HG02798 (cell line): ENCODE results near the gene ARAF.
"Not testable (repeated sequence)": the region's sequence is repeated elsewhere in the genome, so short reads cannot be mapped to it uniquely, and the experiment has no call there.

Source experiments
- ATAC-seq: cut with Tn5 transposase; IDR thresholded peaks from one replicate; pipeline ENCODE4 v1.9.1; 2021; ENCODE audit warnings: mild to moderate bottlenecking; ENCODE audit not compliant: unreplicated experiment, poor library complexity

The ARAF gene

DNA sequence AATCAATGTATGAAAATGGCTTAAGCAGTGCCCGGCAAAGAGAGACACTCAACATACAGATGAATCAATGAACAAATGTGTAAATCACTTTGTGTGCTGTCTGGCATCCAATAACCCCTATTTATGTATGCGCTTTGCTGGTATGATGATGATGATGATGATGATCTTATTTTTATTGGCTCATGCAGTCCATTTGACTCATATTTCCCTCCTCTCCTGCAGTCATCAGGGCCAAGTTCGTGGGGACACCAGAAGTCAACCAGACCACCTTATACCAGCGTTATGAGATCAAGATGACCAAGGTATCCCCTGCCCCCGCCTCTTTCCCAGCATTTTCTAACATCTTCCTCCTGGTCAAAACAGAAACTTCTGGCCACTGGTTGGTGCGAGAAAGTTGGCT is 23.7 kb downstream of the ARAF start:
- no peak for ATAC-seq

DNA sequence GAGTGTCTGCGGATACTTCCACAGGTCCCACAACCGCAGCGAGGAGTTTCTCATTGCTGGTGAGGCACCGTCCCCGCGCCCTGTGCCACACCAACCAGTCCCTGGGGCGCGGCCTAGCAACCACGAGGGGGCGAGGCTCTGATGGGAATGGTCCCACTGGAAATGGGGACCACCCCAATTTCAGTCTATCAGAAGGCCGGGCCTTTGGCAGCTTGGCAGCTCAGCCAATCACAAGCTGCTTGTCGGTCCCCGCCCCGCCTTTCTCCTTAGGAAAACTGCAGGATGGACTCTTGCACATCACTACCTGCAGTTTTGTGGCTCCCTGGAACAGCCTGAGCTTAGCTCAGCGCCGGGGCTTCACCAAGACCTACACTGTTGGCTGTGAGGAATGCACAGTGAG is 24.3 kb downstream of the ARAF start:
- no peak for ATAC-seq

DNA sequence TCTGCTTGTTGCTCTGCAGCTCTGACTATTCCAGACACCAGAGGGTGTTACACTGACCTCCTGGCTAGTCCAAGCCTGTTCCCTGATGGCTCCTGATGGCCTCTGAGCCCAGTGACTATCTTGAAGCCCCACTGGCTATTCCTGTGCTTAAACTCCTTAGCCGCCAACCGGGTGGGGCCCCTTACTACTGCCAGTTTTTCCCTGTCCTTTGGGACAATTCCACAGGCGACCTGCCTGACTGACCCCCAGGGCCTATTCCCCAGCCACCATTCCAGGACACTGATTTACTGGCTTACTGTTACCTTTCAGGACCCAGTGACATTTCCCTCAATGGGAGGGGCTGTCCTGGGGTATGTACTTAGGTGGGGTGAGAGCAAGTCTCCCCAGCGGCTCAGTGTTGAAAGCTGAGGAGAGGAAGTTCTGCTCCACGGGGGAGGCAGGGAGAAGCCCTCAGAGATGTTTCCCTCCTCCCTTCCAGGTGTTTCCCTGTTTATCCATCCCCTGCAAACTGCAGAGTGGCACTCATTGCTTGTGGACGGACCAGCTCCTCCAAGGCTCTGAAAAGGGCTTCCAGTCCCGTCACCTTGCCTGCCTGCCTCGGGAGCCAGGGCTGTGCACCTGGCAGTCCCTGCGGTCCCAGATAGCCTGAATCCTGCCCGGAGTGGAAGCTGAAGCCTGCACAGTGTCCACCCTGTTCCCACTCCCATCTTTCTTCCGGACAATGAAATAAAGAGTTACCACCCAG is 25.2 kb downstream of the ARAF start:
- ATAC-seq: no peak

DNA sequence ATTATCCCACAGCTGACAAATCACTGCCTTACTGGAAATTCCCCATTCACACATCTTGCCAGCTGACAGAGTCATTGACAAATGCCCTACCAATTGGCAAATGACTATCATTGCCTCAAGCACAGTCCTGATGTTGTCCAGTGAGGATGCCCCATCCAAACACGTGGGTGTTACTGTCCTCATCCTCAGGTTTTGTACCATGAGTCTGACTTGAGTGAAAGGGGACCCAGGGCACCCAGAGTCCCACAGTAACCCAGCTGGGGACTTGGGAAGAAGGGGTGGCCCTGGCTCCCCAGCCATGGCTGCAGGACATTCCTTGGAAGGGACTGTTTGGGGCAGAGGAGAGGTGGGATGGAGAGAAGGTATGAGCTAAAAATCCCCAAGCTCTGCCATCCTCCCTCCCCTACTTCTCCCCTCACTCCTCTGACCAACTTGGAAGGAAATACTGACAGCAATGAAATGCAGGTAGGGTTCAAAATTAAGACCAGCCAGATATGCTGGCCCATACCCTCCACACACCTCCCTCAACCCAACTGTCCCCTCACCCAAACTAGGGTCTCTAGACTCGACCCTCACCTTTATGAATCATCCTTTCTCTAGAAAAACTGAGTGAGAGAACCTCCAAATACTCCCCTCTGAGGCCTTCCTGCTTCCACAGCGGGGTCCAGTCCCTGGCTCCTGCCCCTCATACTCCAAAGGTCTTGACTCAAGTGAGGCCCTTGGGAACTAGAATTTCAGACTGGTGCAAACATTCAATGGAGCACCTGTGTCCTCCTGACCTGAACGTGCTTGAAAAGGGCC is 26.3 kb downstream of the ARAF start:
- ATAC-seq: no peak

DNA sequence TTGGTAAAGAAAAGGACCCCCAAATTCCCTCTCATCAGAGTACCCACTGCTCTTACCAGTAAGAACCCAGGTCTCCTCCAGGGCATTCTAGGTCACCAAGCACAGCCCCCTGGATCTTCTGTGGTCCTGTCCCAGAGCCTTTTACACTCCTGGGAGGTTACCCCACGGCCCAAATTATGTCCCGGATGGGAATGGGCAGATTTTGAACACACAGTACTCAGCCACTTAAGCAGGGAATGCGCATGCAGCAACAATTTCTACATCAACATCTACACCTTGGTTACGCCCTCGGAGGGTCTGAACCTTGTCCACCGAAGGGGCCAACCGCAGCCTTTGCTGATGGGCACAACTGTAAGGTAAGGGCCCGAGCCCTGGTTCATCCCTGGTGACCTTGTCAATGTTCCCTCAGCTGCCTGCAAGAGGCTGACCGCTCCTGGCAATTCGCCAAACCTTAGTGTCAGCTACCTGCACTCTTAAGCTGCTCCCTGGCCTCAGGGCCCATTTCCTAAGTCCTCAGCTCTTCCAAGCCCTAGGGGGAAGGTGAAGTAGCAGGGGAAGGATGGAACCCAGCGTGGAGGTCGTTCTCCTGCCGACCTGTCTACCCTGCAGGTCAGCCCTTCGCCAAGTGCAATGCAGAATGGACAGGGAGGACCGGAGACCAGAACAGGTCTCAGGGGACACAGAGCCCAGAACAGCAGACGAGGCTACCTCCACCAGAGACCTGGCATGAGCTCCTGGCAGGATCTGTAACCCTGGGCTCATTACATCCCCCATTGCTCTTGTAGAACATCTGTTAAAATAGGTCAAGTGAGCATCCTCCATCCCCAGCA is 27.1 kb downstream of the ARAF start:
- no peak for ATAC-seq

DNA sequence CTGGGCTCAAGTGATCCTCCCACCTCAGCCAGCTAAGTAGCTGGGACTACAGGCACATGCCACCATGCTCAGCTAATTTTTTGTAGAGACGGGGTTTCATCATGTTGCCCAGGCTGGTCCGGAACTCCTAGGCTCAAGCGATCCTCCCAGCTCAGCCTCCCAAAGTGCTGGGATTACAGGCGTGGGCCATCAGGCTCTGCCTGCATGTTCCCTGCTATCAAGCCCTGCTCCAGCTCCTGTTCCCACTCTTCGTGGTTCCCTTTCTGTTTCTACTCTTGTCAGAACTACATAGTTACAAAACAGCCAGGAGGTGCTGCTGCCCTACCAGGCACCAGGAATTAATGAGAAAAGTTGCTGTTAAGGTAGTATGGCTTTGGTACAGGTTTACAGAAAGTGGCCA is 30.0 kb downstream of the ARAF start:
- ATAC-seq: no peak

DNA sequence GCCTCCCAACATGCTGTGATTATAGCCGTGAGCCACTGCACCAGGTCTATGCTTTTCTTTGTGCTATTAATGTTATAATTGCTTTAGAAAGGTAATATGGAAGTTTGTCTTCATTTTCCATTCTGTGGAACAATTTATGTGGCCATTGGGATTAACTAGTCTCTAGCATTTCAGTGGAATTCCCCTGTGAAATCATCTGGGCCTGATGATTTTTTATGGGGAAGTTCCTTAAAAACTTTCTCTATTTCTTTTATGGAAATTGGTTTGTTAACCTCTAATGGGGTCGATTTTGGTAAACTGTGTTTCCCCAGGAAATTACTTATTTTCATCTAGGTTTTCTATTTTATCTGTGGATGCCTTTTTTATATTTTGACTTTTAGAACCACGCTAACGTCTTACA is 32.5 kb downstream of the ARAF start:
- no peak for ATAC-seq

DNA sequence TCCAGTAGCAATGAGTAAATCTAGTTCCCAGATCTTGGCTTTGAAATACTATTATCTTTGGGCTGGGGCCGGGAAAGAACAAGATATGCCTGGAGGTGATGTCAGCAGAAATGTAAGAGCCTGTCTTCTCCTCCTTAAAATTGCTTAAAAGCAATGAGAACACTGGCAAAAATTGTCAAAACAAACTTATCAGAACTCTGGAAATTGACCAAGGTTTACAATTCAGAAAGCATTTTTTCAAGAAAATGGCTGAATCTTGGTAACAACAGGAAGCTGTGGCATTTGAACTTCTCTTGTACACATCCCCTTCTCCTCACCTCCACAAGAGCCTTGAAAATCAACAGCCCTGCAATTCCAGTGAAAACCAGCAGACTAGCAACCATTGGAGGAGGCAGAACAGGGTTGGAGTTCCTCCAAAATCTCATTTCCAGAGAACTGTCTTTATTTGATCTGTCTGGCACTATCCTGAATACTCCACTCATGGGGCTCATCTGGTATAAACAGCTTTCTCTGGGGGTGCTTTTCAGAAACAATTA is 34.8 kb downstream of the ARAF start:
- no peak for ATAC-seq

DNA sequence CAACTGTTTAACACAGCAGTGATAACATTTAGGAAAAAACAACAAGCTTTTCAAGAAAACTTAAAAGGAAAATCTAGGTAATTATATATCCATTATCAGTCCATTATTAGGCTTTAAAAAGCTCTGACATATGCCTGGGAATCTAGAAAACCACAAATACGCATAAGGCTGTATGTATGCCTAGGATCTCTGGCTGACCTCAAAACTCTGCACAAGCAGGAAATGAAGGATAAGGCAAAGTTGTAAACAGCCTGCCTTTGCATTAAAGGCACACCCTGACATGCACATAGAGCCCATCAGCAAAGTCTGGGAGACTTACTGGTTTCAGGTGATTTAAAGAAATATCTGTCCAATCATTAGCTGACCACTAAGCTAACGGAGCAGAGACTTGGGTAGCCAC is 35.3 kb downstream of the ARAF start:
- ATAC-seq: no peak

DNA sequence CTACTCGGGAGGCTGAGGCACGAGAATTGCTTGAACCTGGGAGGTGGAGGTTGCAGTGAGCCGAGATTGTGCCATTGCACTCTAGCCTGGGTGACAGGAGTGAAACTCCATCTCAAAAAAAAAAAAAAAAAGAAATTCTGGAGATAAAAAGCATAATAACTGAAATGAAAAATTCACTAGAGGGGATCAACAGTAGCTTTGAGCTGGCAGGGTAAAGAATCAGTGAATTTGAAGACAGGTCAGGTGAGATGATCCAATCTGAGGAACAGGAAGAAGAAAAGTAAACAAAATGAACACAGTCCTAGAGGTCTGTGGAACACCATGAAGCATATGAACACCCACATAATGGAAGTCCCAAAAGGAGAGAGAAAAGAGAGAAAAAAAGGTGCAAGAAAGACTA is 36.2 kb downstream of the ARAF start:
- no peak for ATAC-seq

DNA sequence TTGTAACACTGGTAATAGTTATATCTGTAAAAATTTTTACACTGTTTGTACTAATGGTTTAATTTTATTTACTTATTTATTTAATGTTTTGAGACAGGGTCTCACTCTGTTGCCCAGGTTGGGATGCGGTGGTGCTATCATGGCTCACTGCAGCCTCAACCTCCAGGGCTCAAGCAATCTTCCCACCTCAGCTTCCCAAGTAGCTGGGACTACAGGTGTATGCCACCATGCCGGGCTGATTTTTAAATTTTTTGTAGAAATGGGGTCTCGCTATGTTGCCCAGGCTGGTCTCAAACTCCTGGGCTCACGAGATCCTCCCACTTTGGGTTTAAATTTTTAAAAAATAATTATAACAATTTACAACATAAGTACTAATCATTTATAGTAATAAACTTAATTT is 42.1 kb downstream of the ARAF start:
- not testable (repeated sequence) for ATAC-seq

DNA sequence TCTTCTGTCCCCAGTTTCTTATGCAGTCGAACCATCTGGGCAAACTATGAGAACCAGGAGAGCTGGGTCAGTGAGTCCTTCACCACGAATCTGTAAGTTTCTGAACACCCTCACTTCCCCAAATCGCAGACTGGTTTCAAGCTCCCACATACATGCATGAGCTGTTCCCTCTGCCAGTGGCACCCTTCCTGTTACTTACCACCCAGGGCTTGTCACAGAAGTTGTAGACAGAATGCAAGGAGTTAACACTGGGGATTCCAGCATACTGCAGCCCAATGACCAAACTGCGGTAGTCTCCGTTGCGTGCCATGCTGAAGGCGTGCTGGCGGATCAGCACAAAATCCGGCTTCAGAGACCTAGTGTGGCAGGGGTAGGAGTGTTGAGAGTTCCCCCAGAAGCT is 44.0 kb downstream of the ARAF start:
- ATAC-seq: no peak

DNA sequence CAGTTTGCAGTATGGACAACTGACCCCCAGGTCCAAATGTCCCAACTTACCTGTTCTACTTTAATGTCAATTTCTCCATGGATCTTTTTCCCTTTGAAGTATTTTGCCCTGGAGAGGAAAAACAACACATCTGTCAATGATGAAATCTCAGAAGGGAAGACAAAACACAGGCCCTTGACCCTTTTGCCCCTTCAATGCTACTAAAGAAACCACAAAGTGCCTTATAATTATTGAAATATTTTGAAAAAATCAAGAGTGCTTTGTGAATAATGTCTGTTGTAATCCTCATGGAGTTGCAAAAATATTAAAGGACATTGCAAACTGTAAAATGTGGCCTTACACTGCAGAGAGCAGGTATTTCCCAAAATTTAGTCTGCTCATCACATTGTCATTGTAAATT is 46.1 kb downstream of the ARAF start:
- ATAC-seq: no peak

DNA sequence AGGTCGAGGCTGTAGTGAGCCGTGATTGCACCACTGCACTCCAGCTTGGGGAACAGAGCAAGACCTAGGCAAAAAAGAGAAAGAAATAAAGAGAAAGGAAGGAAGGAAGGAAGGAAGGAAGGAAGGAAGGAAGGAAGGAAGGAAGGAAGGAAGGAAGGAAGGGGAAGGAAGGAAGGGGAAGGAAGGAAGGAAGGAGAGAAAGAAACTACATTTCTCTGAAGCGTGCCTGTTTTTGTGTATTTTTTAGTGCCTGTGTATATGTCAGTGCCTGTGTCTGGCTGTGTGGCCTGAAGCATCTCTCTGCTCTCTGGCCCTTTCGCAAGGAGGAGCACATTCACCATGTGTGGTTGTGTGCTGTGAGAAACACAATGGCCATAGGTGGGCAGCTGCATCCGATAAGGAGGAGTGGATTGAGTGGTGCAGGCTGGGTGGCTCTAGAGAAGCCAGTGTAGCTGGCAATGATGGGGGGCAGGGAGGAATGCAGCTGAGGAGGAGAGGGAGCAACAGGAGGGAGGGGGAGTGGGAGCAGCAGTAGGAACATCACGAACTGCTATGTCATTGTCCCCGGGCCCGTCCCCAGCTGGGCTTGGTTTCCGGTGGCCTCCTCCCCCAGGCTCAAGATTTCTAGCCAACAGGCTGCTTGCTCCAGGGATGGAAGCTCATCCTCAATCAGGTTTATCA is 47.3 kb downstream of the ARAF start:
- no peak for ATAC-seq

DNA sequence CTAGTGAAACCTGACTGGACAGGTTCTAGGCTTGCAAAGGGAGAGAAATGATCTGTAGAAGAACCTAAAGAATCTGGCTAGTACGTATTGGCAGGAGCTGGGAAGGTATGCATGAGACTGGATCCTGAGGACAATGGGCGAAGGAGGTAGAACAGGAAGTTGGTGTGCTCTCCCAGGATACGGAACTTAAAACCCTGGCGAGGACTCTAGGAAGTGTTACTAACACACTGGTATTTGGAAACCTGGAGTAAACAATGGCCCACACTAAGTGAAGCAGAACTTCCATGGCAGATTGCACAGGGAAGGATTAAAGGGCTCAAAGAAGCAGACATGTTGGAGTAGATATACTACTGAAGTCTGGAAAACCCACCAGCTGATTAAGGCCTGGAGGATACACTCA is 49.5 kb downstream of the ARAF start:
- ATAC-seq: no peak

DNA sequence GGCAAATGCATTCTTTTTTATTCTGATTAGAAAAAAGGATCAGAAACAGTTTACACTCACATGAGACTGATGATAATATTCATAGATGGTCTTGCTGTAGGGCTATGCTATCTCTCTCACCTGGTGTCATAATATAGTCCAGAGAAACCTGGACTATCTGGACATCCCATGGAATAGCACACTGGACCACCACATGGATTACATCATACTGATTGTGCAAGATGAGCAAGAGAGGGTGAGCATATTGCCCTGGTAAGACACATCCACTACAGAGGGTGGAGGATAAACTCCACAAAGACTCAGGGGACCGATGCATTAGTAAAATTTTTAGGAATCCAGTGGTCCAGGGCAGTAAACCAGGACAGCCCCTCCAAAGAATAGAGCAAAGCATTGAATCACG is 50.5 kb downstream of the ARAF start:
- no peak for ATAC-seq

DNA sequence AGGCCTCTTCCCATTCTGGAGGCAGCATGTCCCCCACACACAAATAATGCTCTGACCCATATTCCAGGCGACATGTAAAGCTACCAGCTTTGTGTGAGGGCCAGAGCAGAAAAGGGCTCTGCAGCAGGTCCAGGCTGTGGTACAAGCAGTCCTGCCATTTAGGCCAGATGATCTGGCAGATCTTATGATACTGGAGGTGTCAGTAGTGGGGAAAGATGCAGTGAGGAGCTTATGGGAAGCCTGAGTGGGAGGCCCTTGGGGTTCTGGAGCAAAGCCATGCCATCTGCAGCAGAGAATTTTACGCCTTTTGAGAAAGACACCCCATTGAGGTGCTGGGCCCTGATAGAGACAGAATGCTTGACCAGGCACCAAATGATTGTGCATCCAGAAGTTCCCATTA is 50.9 kb downstream of the ARAF start:
- no peak for ATAC-seq

DNA sequence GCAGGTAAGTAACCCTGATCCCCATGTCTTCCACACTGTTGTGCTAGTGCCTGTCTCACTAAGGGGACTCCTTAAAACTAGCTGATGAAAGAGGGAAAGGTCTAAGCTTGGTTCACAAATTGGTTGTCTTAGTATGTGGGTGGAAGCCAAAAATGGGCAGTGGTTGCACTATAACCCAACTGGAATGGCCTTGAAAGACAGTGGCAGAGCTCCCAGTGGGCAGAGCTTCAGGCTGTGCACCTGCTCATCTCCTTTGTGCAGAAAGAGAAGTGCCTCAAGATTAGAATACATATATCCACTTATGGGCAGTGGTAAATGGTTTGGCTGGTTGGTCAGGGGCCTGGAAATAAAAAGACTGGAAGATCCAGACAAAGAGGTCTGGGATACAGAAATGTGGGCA is 51.4 kb downstream of the ARAF start:
- ATAC-seq: no peak

DNA sequence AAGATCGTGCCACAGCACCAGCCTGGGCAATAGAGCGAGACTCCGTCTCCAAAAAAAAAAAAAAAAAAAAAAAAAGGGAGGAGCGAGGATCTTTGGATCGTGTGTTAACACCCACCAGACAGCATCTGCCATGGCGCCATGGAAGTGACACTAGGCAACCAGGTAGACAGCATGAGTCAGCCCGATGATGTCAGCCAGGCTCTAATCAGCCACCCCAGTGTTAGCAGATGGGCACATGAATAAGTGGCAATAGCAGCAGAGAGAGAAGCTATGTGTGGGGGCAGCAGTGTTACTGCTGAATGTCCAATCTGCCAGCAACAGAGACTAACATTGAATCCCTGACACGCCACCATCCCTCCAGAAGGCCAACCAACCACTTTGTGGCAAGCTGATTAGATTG is 52.1 kb downstream of the ARAF start:
- no peak for ATAC-seq

DNA sequence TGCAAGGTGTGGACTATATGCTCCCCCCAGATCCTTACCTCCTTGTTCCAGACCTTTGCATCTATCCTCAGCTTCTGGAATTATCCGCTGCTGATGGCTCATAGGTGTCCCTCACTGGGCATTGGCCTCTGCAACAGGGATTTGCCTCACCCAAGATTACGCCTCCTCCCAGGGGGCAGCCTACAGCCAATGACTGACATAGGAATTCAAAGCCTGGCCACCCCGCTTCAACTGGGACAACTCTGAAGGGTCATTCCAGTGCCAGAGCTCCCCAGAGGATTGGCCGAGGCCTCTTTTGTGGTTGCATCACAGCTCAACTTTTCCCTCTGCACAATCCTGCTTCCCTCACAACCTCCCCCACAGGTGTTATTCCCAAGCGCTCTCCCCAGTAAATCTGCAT is 53.6 kb downstream of the ARAF start:
- ATAC-seq: no peak
